NT2/D1 (cell line): ENCODE results near the gene ASXL1.

Experiments
- DNase-seq: peaks from one replicate; pipeline ENCODE4 v3.0.0-alpha.2; 2011; ENCODE audit warnings: low read depth, low spot score
- H3K27me3 ChIP-seq: 2 replicates; pipeline ENCODE4 v1.6.0; 2011; ENCODE audit warnings: mild to moderate bottlenecking; ENCODE audit not compliant: insufficient read length, insufficient read depth
- H3K36me3 ChIP-seq: 2 replicates; pipeline ENCODE4 v1.6.1; 2011; ENCODE audit warnings: mild to moderate bottlenecking, low read length, mixed read lengths; ENCODE audit not compliant: insufficient read depth, insufficient read length
- H3K4me1 ChIP-seq: 2 replicates; pipeline ENCODE4 v1.5.1; 2011; ENCODE audit not compliant: insufficient read depth, insufficient read length
- H3K4me3 ChIP-seq: 2 replicates; pipeline ENCODE4 v1.5.1; 2011; ENCODE audit warnings: low read depth; ENCODE audit not compliant: insufficient read length
- H3K9ac ChIP-seq: 2 replicates; pipeline ENCODE4 v1.6.0; 2011; ENCODE audit warnings: low read depth; ENCODE audit not compliant: insufficient read length
- H3K9me3 ChIP-seq: 2 replicates; pipeline ENCODE4 v1.5.1; 2011; ENCODE audit warnings: mild to moderate bottlenecking, low read length; ENCODE audit not compliant: insufficient read depth
- SUZ12 ChIP-seq: IDR thresholded peaks from 2 replicates; pipeline ENCODE4 v1.6.1; 2011; ENCODE audit not compliant: insufficient read length, insufficient read depth; ENCODE audit errors: extremely low read depth
- YY1 ChIP-seq: IDR thresholded peaks from 2 replicates; pipeline ENCODE4 v1.6.1; 2011; ENCODE audit not compliant: insufficient read length, insufficient read depth
- ZNF274 ChIP-seq: IDR thresholded peaks from 2 replicates; pipeline ENCODE4 v1.6.1; 2011; ENCODE audit warnings: mild to moderate bottlenecking, low read depth, low read length

Gene ASXL1

DNA sequence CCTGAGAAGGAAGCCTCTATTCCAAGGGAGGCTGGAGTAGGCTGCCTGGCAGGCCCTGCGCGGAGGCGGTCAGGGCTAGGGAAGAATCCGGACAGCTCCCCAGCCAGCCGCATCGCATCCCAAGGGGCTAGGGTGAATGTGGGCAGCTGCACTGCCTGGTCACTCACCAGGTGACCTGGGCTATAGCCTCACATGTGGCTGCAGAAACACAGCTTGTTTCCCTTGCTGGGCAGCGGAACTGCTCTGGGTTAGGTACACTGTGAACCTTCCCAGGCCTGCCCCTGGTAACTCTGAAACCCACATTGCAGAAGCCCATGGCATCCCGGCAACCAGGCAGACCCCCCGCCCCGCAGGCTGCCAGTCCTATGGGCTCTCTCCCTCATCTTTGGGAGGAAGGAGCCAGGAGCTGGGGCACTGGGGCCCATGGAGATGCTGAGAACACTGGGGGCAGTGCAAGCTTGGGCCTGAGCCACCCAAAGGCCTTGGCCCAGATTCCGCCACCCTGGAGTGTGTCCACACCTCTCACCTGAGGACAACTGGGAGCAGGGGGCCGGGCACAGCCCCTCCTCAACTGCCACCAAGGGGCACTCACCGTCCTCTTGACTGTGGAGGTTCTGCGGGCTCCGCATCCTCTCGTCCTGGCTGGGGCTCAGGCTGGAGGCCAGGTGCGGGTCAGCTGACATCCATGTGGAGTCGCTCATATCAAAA, 116.0 kb downstream of the ASXL1 start:
- peaks cover 55% of the 10 kb centered on the region for H3K36me3 ChIP-seq
- no peaks in the 10 kb centered on the region for H3K9me3 ChIP-seq
- TF ChIP-seq ZNF274, result no peak
- no peak for TF ChIP-seq SUZ12
- no peak for TF ChIP-seq YY1
- H3K4me3 ChIP-seq, result no peak overlapping the region
- DNase-seq, result no peak
- H3K27me3 ChIP-seq, result no peaks in the 10 kb centered on the region
- H3K4me1 ChIP-seq, result peaks cover 40% of the 10 kb centered on the region
- H3K9ac ChIP-seq, result peak overlapping the region; percentile 61

DNA sequence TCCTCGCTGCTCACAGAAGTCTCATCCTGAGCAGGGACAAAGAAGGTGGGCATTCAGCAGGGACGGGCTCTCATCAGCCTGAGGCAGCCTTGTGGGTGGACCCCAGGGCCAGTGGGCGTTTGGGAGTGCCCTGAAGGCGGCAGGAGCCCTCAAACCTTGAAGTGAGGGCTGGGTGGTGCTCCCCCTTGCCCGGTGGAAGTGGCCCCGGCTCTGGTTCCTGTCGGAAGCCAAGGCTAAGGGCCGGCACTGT, 116.5 kb downstream of the ASXL1 start:
- Histone ChIP-seq H3K27me3 (no peaks in the 10 kb centered on the region), H3K9me3 (no peaks in the 10 kb centered on the region), H3K36me3 (peaks cover 54% of the 10 kb centered on the region), H3K4me1 (peaks cover 39% of the 10 kb centered on the region), H3K4me3 (no peak overlapping the region), H3K9ac (peak overlapping the region; percentile 61)
- DNase-seq, result no peak
- TF ChIP-seq YY1, result no peak
- no peak for TF ChIP-seq SUZ12

DNA sequence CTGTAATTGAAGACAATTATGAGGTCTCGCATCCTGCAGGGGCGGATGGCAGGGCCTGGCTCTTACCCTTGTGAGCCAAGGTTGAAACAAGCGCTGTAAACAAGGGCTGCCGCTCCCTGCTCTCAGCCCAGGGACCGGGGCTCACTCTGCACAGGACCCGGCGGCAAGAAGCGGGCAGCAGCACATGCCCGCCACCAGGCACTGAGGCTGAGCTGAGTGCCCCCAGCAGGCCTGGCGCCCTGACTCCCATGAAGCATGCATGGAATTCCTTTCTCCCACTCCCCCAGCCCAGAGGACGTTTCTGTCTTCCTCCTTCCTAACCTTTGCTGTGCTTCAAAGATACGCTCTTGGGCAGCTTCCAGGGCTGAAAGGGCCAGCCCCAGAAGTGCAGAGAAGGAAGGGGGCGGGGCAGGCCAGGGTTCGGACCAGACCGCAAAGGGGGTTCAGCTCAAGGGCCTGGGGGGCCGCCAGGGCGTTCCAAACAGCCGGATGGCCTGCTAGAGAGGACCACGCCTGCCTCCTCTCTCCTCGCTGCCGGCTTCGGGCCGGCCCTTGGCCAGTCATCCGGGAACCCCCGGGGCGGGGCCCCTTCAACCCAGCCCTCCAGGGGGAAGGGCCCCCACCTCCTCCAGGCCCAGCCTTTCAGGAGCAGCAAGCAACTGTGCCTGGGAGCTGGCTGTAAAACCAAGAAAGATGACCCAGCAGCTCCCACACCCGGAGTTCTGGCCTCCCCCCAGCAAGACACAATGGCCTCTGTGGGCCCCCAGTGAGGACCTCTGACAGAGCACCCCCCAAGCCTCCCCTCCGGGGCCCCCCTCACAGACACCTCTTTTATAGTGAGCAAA, 117.1 kb downstream of the ASXL1 start:
- peaks cover 49% of the 10 kb centered on the region for H3K36me3 ChIP-seq
- H3K4me1 ChIP-seq, result peaks cover 38% of the 10 kb centered on the region
- H3K9ac ChIP-seq, result peak overlapping the region; percentile 61
- H3K9me3 ChIP-seq, result no peaks in the 10 kb centered on the region
- H3K27me3 ChIP-seq, result no peaks in the 10 kb centered on the region
- no peak for TF ChIP-seq ZNF274
- no peak overlapping the region for H3K4me3 ChIP-seq
- DNase-seq, result no peak

DNA sequence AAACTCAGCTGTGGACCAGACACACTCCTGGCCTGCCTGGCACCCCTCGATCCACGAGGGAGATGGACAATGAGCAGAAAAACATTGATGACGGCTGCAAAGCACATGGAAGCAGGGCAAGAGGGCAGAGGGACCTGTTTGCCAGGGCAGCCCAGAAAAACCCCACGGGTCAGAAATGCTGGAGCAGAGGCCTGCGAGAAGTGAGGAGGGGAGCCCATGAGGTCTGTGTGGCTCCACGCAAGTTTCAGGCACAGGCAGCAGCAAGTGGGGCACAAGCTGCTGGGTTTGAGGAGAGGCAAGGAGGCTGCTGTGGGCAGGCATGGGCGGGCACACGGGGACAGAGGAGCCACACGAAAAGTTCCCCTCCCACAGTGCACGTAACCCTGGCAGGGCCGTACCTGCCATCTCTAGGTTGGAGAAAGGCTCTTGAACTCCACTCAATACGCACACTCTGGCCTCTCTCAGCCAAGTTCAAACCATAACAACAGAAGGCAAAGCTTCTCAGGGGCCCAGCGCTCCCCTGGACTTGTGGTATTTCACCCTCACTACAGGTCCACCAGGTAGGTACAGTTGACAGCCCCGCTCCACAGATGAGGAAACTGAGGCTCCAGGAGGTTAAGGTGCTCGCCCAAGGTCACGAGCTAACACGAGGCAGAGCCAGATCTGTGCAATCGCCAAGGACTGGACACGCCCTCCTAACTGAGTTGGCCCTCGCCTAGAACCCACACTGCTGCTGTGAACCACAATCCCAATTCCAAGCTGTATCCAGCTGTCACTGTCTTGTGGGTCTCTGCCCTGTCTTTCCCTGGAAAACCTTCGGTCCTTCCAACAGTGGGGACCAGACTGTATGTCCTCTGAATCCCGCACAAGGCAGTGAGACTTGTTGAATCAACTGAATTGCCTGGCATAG, 118.8 kb downstream of the ASXL1 start:
- Histone ChIP-seq H3K4me1 (peaks cover 36% of the 10 kb centered on the region), H3K9ac (peak overlapping the region; percentile 1), H3K27me3 (no peaks in the 10 kb centered on the region), H3K4me3 (no peak overlapping the region), H3K36me3 (peaks cover 36% of the 10 kb centered on the region), H3K9me3 (no peaks in the 10 kb centered on the region)
- DNase-seq, result no peak
- no peak for TF ChIP-seq SUZ12
- TF ChIP-seq ZNF274, result no peak
- TF ChIP-seq YY1, result no peak

DNA sequence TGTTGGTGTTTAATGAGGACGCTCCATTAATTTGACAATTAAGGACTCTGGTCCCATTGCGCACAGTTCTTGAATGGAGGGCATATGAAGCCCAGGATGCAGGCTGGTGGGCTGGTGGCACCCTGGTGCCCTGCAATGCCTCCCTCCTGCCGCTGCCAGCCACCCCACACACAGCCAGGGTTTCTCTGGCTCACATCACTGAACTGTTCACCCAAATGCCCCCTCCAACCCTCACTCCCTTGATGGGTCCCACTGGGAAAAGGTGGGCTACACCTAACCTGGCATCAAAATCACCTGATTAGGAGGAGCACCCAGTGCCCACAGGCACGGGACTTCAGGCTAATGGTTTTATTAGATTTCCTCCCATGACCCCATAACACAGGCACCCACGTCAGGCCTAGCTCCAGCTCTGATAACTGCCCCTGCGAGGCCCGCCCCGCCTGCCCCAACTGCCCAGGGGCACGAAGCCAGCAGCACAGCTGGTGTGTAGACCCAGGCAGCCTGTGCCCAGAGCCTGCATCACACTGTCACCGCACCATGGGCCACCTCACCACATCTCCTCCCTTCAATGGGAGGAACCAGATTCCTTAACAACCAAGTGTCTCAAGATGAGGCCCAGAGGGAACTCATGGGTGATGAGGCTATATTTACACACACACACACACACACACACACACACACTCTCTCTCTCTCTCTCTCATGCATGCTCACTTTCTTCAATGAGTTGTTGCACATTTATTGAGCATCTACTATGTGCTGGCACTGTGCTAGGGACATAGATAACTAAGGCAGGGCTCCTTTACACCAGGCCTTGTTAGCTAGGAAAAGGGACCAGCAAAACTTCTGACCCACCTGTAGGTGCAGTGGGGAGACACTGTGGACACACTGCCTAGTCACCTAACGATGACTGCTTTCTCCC, 119.7 kb downstream of the ASXL1 start:
- DNase-seq, result no peak
- H3K27me3 ChIP-seq, result no peaks in the 10 kb centered on the region
- no peak overlapping the region for H3K4me3 ChIP-seq
- peaks cover 36% of the 10 kb centered on the region for H3K4me1 ChIP-seq
- peaks cover 27% of the 10 kb centered on the region for H3K36me3 ChIP-seq
- H3K9ac ChIP-seq, result peak overlapping the region; percentile 1
- H3K9me3 ChIP-seq, result no peaks in the 10 kb centered on the region
- no peak for TF ChIP-seq ZNF274
- TF ChIP-seq SUZ12, result no peak

DNA sequence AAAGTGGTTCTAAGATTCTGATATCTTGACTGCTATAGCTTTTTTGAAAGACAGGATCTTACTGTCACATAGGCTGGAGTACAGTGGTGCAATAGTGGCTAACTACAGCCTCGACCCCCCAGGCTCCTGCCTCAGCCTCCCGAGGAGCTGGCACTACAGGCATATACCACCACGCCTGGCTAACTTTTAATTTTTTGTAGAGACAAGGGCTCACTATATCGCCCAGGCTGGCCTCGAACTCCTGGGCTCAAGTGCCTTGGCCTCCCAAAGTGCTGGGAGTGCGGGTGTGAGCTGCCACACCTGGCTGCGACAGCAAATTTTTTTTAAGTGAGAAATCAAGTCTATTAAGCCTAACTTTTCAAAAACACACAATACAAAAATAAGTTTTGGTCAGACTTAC, 120.4 kb downstream of the ASXL1 start:
- Histone ChIP-seq H3K4me1 (peaks cover 34% of the 10 kb centered on the region), H3K27me3 (no peaks in the 10 kb centered on the region), H3K9me3 (no peaks in the 10 kb centered on the region), H3K9ac (no peak overlapping the region), H3K4me3 (no peak overlapping the region), H3K36me3 (peaks cover 22% of the 10 kb centered on the region)
- TF ChIP-seq ZNF274 (no peak), YY1 (no peak), SUZ12 (no peak)
- DNase-seq, result no peak

DNA sequence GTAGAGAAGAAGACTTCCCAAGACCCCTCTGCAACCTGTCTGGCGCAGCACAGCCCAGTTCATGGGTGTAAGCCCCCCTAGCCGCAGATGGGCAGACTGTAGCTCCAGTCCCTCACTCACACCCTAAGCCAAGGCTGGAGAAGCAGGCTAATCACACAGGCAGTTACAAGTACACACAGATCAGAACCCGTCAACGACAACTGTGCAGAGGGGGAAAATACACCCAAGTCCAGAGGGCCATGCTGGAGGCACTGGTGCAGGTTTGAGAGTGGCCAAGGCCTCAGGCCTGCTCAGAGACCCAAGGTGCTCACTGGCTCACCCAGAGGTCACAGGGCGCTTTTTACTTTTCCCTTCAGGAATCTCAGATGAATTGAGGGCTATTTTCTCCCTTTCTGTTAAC, 120.9 kb downstream of the ASXL1 start:
- H3K4me1 ChIP-seq, result peaks cover 30% of the 10 kb centered on the region

More for the DNA sequence above, 120.9 kb downstream of the ASXL1 start:
- no peak overlapping the region for H3K4me3 ChIP-seq
- DNase-seq, result no peak
- no peaks in the 10 kb centered on the region for H3K9me3 ChIP-seq
- peaks cover 17% of the 10 kb centered on the region for H3K36me3 ChIP-seq
- H3K9ac ChIP-seq, result peak overlapping the region; percentile 33
- TF ChIP-seq YY1 (no peak), ZNF274 (no peak), SUZ12 (no peak)
- H3K27me3 ChIP-seq, result no peaks in the 10 kb centered on the region
